ENCODE data around the gene FOXF1.

DNA sequence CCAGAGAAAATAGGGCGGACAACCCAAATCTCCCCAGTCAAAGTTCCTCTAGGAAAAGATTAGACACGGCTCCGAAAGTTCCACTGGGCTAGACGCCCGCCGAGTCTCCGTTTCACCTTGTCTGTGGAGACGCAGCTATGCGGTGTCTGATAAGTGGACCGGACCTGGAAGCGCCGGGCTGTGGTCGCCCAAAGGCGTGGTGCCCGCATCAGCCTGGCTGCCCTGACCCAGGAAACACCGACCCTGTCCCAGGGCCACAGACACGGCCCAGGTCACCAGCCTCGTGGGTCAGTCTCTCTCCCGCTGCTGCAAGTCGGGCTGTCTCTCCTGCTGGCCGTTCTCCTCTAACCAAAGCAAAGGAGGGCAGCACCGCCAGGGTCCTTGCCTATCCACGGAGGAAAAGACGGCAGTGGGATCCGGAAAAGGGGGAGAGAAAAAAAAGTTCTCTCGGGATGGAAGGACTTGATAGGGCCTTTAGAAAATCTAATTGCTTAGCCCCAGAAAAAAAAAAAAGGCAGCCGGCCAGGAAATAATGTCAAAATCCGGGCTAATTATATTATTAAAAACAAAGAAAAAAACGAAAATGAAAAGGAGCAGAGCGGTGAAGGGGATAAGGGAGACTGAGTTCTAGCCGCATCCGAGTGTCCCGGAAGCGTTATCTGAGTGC, 13.9 kb upstream of the FOXF1 start:
- TF ChIP-seq, protein P1, sequence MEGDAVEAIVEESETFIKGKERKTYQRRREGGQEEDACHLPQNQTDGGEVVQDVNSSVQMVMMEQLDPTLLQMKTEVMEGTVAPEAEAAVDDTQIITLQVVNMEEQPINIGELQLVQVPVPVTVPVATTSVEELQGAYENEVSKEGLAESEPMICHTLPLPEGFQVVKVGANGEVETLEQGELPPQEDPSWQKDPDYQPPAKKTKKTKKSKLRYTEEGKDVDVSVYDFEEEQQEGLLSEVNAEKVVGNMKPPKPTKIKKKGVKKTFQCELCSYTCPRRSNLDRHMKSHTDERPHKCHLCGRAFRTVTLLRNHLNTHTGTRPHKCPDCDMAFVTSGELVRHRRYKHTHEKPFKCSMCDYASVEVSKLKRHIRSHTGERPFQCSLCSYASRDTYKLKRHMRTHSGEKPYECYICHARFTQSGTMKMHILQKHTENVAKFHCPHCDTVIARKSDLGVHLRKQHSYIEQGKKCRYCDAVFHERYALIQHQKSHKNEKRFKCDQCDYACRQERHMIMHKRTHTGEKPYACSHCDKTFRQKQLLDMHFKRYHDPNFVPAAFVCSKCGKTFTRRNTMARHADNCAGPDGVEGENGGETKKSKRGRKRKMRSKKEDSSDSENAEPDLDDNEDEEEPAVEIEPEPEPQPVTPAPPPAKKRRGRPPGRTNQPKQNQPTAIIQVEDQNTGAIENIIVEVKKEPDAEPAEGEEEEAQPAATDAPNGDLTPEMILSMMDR (IDR thresholded peaks at IDR 0.05): no peak
- no peak for TF ChIP-seq POLR2A (IDR thresholded peaks at IDR 0.05)

Data from right lobe of liver (tissue), 4 donors.